ENCODE results near the gene MTR.

DNA sequence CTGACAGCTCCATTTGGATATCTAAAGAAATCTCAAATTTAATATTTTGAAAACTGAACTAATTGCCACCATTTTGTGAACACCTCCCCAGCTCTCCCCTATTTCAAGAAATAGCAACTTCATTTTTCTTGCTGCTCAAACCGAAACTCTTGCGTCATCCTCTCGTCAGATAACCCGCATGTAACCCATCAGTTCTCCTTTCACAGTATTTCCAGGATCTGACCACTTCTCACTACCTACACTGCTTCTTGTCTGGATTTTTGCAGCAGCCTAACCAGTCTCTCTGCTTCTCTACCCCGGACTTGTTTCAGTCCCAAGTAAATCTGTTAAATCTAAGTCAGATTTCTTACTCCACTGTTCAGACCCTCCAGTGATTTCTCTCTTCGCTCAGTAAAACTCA lies 75.6 kb downstream of the MTR start:
- TF ChIP-seq, protein P1, sequence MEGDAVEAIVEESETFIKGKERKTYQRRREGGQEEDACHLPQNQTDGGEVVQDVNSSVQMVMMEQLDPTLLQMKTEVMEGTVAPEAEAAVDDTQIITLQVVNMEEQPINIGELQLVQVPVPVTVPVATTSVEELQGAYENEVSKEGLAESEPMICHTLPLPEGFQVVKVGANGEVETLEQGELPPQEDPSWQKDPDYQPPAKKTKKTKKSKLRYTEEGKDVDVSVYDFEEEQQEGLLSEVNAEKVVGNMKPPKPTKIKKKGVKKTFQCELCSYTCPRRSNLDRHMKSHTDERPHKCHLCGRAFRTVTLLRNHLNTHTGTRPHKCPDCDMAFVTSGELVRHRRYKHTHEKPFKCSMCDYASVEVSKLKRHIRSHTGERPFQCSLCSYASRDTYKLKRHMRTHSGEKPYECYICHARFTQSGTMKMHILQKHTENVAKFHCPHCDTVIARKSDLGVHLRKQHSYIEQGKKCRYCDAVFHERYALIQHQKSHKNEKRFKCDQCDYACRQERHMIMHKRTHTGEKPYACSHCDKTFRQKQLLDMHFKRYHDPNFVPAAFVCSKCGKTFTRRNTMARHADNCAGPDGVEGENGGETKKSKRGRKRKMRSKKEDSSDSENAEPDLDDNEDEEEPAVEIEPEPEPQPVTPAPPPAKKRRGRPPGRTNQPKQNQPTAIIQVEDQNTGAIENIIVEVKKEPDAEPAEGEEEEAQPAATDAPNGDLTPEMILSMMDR (IDR thresholded peaks at IDR 0.05): no peak
- no peak for TF ChIP-seq EZH2 (IDR thresholded peaks at IDR 0.05; ENCODE audit: borderline replicate concordance, insufficient read depth, low read depth, low read length, poor library complexity, severe bottlenecking)
